Loucy (cell line): ENCODE results near the gene TFCP2L1.

Experiments used
- CTCF ChIP-seq: fragments of 200-600 bp; sonication (generic); conservative IDR thresholded peaks from 2 replicates; pipeline ENCODE4 v1.5.1; 2014; ENCODE audit warnings: mild to moderate bottlenecking, antibody characterized with exemption, low read length
- EZH2phosphoT487 ChIP-seq: fragments of 200-600 bp; IDR thresholded peaks from 2 replicates; pipeline ENCODE4 v1.6.1; 2018; ENCODE audit warnings: antibody characterized with exemption, mild to moderate bottlenecking, moderate library complexity, borderline replicate concordance

- TF ChIP-seq CTCF (no peak), EZH2phosphoT487 (no peak)
These were observed 3.6 kb upstream of the TFCP2L1 start for GRCh38 chr2:121288454-121289231.
